Limb (tissue), 2 donors: ENCODE measurements around the gene OPRL1.

Experiments
- DNase-seq, 2 donors: peaks; one replicate each; pipeline ENCODE4 v3.0.0-alpha.2; 2016; ENCODE audit errors: extremely low spot score in 2 of 2

OPRL1 gene

GRCh38 chr20:64056639-64056888, 23.3 kb upstream of the OPRL1 start:
- no peak for DNase-seq

- no peak for DNase-seq
Observed at GRCh38 chr20:64056889-64057627, 22.8 kb upstream of the OPRL1 start.

GRCh38 chr20:64057628-64058498, 22.0 kb upstream of the OPRL1 start:
- peak; percentile 50 to 87 for DNase-seq

GRCh38 chr20:64058536-64058935, 21.3 kb upstream of the OPRL1 start:
- no peak for DNase-seq

- DNase-seq: no peak
Observed at GRCh38 chr20:64062276-64062595, 17.6 kb upstream of the OPRL1 start.

- peak; percentile 94 to 98 for DNase-seq
Observed at GRCh38 chr20:64062596-64063388, 17.1 kb upstream of the OPRL1 start, which contains the start of gene TCEA2. Gene TCEA2 (plus strand): TSS chr20:64063198. CDS start chr20:64063313, 115 bp downstream.

GRCh38 chr20:64063389-64064144, 16.3 kb upstream of the OPRL1 start:
- no peak for DNase-seq

- DNase-seq: no peak
Observed at GRCh38 chr20:64064145-64064698, 15.7 kb upstream of the OPRL1 start.

- DNase-seq: no peak
Observed at GRCh38 chr20:64065062-64065973, 14.6 kb upstream of the OPRL1 start.

GRCh38 chr20:64065974-64066343, 13.9 kb upstream of the OPRL1 start:
- DNase-seq: no peak

- no peak for DNase-seq
Observed at GRCh38 chr20:64067005-64067632, 12.8 kb upstream of the OPRL1 start.

- no peak for DNase-seq
Observed at GRCh38 chr20:64067733-64068307, 12.1 kb upstream of the OPRL1 start.

GRCh38 chr20:64068386-64069208, 11.3 kb upstream of the OPRL1 start:
- no peak for DNase-seq

- DNase-seq: no peak
Observed at GRCh38 chr20:64069209-64069613, 10.7 kb upstream of the OPRL1 start.

GRCh38 chr20:64069614-64070243, 10.2 kb upstream of the OPRL1 start:
- DNase-seq: peak in 1 of 2 donors; percentile 71

GRCh38 chr20:64070244-64070993, 9.5 kb upstream of the OPRL1 start:
- DNase-seq: no peak
